NB4 (cell line): ENCODE measurements around the gene DCLK3.
A peak's percentile ranks its signal among the peaks of the same experiment; 100 is the strongest.

Experiments
- DNase-seq: peaks from one replicate; pipeline ENCODE4 v3.0.0; 2010; ENCODE audit warnings: low read depth
- H3K4me3 ChIP-seq: one replicate; pipeline ENCODE4 v1.5.1; 2011; ENCODE audit warnings: mild to moderate bottlenecking, low read depth, low read length, moderate library complexity
- CTCF ChIP-seq: IDR thresholded peaks from one replicate; pipeline ENCODE4 v1.5.1; 2012; ENCODE audit warnings: low read depth, low read length
- MYC ChIP-seq: IDR thresholded peaks from 2 replicates; pipeline ENCODE4 v1.6.1; 2011; ENCODE audit warnings: low read depth, low read length
- POLR2A ChIP-seq: IDR thresholded peaks from 2 replicates; pipeline ENCODE4 v1.6.1; 2011; ENCODE audit warnings: mild to moderate bottlenecking; ENCODE audit not compliant: insufficient read length; ENCODE audit errors: extremely low read depth
- TF ChIP-seq, protein P1 (sequence below): IDR thresholded peaks from 2 replicates; pipeline ENCODE4 v1.6.1; 2011; ENCODE audit warnings: low read depth, low read length

Gene DCLK3

GRCh38 chr3:36677331-36678007, 86.9 kb downstream of the DCLK3 start:
- TF ChIP-seq MYC (no peak), POLR2A (no peak), CTCF (no peak)
- TF ChIP-seq, protein P1, sequence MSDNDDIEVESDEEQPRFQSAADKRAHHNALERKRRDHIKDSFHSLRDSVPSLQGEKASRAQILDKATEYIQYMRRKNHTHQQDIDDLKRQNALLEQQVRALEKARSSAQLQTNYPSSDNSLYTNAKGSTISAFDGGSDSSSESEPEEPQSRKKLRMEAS: no peak
- peak; percentile 4 for DNase-seq
- H3K4me3 ChIP-seq: no peak overlapping the region

- H3K4me3 ChIP-seq: no peak overlapping the region
- DNase-seq: no peak
- TF ChIP-seq, protein P1: no peak
- no peak for TF ChIP-seq POLR2A
Measured at GRCh38 chr3:36674816-36675215, 89.5 kb downstream of the DCLK3 start.

DNA sequence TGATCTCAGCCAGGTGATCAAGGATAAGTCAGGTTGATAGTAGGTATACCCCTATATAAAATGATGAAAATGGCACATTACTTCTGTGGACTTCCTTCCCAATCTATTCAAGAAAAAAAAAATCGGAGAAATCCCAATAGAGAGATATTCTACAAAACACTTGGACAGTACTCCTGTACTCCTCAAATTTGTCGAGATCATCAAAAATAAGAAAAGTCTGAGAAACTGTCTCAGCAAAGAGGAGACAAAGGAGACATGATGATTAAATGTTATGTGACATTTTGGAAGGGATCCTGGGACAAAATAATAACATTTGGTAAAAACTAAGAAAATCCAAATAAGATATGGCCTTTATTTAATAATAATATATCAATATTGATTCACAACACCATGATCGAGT, 94.6 kb downstream of the DCLK3 start:
- no peak overlapping the region for H3K4me3 ChIP-seq
- no peak for DNase-seq
- TF ChIP-seq POLR2A (no peak), MYC (no peak), CTCF (no peak)
- TF ChIP-seq, protein P1: no peak

- no peak overlapping the region for H3K4me3 ChIP-seq
- TF ChIP-seq, protein P1: no peak
- TF ChIP-seq CTCF (no peak), MYC (no peak), POLR2A (no peak)
- DNase-seq: no peak
Measured at GRCh38 chr3:36666166-36666565, 98.2 kb downstream of the DCLK3 start.

GRCh38 chr3:36663666-36664291, 100.6 kb downstream of the DCLK3 start:
- no peak for TF ChIP-seq MYC
- TF ChIP-seq POLR2A: no peak
- TF ChIP-seq CTCF: no peak
- TF ChIP-seq, protein P1: no peak
- no peak for DNase-seq
- H3K4me3 ChIP-seq: no peak overlapping the region

DNA sequence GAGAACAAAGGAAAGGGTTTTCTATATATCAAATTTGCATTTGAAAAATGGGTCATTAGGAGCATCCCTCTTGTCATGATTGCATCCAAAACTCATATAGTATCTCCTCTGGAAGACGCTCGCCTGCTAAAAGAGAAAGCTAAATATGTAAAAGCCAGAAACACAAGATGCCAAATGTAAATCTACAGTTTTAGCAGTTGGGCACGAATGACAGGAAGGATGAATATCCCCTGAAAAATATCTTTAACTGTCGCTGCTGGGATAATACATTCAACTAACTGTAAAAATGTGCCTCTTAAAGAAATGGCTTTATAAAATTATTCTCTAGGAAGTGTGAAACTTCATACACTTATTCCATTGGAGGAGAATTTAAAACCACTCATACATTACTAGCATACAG, 101.7 kb downstream of the DCLK3 start:
- TF ChIP-seq CTCF: no peak
- no peak for TF ChIP-seq POLR2A
- TF ChIP-seq, protein P1: no peak
- TF ChIP-seq MYC: no peak
- no peak for DNase-seq
- H3K4me3 ChIP-seq: no peak overlapping the region
